OCI-LY3 (cell line): ENCODE data around the gene OR2AT4.

Experiments used
- H2AFZ ChIP-seq: fragments of 200-600, 300-600 bp; shearing (Covaris generic); 2 replicates; pipeline ENCODE4 v1.6.0; 2014; ENCODE audit warnings: antibody characterized with exemption, low read depth, low read length
- H3K27ac ChIP-seq: fragments of 200-600, 300-600 bp; sonication (generic); 2 replicates; pipeline ENCODE4 v1.5.1; 2014; ENCODE audit warnings: mild to moderate bottlenecking, low read length, moderate library complexity, mixed read lengths
- H3K27me3 ChIP-seq: fragments of 200-600, 300-600 bp; sonication (generic); 2 replicates; pipeline ENCODE4 v1.6.1; 2014; ENCODE audit warnings: low read depth, low read length, mixed read lengths
- H3K36me3 ChIP-seq: fragments of 200-600, 300-600 bp; sonication (generic); replicated peaks from 2 replicates; pipeline ENCODE3; 2014; ENCODE audit warnings: low read depth, low read length, mixed read lengths
- H3K4me1 ChIP-seq: fragments of 300-600, 200-600 bp; sonication (generic); 2 replicates; pipeline ENCODE4 v1.6.1; 2014; ENCODE audit warnings: low read length, mixed read lengths
- H3K4me2 ChIP-seq: fragments of 200-600, 300-600 bp; sonication (generic); 2 replicates; pipeline ENCODE4 v1.6.1; 2014; ENCODE audit warnings: low read length, mixed read lengths
- H3K4me3 ChIP-seq: fragments of 300-600, 200-600 bp; sonication (generic); 2 replicates; pipeline ENCODE4 v1.5.1; 2014; ENCODE audit warnings: antibody characterized with exemption, mild to moderate bottlenecking, low read length, moderate library complexity
- H3K79me2 ChIP-seq: fragments of 300-600, 200-600 bp; shearing (Covaris generic); 2 replicates; pipeline ENCODE4 v1.6.1; 2014; ENCODE audit warnings: mild to moderate bottlenecking, low read length, mixed read lengths
- H3K9ac ChIP-seq: fragments of 300-600, 200-600 bp; shearing (Covaris generic); 2 replicates; pipeline ENCODE4 v1.6.0; 2014; ENCODE audit warnings: mild to moderate bottlenecking, low read length, moderate library complexity
- H3K9me3 ChIP-seq: fragments of 200-600, 300-600 bp; shearing (Covaris generic); 2 replicates; pipeline ENCODE4 v1.6.1; 2014; ENCODE audit warnings: low read length, mixed read lengths; ENCODE audit not compliant: insufficient read depth
- H4K20me1 ChIP-seq: fragments of 200-600, 300-600 bp; sonication (generic); 2 replicates; pipeline ENCODE4 v1.6.1; 2016; ENCODE audit warnings: low read length, mixed read lengths; ENCODE audit not compliant: insufficient read depth
- CTCF ChIP-seq: fragments of 200-600, 300-600 bp; sonication (generic); IDR thresholded peaks from 2 replicates; pipeline ENCODE4 v1.5.1; 2014; ENCODE audit warnings: antibody characterized with exemption, low read length, low read depth
- EZH2phosphoT487 ChIP-seq: fragments of 200-600 bp; shearing (Covaris generic); IDR thresholded peaks from 2 replicates; pipeline ENCODE4 v1.6.1; 2018; ENCODE audit warnings: antibody characterized with exemption, mixed run types, low read depth

OR2AT4 gene

DNA sequence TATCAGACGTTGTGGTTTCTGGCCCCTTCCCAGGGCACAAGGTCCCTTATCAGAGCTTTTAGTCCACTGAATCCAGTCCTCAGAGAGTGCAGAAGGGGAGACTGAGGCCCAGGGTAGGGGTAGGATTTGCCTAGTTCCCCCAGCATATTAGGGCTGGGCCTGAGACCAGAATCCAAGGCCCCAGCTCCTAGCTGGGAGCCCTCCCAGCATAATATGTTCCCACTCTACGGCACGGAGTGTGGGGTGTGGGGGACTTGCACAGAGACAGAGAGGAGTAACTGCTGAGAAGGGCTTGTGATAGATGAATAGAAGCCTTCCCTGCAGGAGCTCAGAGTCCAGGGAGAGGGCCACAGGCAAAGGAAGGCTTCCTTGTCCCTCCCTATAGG is 64.1 kb downstream of the OR2AT4 start:
- no peak for TF ChIP-seq CTCF
- no peak for TF ChIP-seq EZH2phosphoT487
- Histone ChIP-seq H3K9me3 (no peaks in the 10 kb centered on the region), H3K36me3 (no peaks in the 10 kb centered on the region), H2AFZ (peak overlapping the region; percentile 26; the same call in 1 of the 2 replicates), H4K20me1 (no peaks in the 10 kb centered on the region), H3K27me3 (no peaks in the 10 kb centered on the region), H3K27ac (no peak overlapping the region), H3K79me2 (no peaks in the 10 kb centered on the region), H3K4me1 (peaks cover 51% of the 10 kb centered on the region), H3K4me3 (no peak overlapping the region), H3K4me2 (no peak overlapping the region), H3K9ac (no peak overlapping the region)

DNA sequence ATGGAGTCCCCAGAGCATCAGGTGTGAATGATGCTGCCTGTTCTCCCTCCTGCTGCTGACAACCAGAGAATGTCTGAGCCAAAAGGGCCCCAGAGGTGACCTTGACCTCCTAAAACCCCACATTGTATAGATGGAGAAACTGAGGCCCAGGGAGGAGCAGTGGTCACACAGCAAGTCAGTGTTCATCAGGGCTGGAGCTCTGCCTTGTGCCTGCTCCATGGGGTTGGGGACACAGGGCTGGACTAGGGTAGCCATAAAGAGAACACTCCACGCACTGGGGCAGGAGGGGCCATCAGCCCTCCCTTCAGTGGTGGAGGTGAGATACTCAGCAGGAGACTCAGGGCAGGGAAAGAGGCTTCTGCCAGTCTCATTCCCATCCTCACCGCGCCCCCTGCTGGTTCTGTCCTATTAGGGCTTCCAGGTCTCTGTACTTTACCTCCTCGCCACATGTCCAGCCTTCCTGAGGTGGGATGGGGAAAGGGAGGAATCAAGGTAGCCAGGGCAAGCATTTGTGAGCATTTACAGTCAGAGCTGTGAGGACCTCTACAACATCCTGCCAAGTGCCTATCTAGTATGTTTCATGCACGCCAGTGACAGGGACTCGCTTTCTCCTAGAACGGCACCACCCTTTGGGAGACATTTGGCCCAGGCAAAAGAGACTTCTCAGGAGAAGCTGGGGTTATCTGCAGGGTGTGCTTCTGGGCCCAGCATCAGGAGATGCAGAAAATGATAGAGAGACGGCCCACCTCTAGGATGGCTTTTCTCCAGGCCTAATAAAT is 64.7 kb downstream of the OR2AT4 start:
- no peaks in the 10 kb centered on the region for H4K20me1 ChIP-seq
- peak overlapping the region; percentile 15; the same call in 1 of the 2 replicates for H3K9ac ChIP-seq
- no peaks in the 10 kb centered on the region for H3K9me3 ChIP-seq
- H3K79me2 ChIP-seq, result no peaks in the 10 kb centered on the region
- H3K4me3 ChIP-seq, result no peak overlapping the region
- H3K4me2 ChIP-seq, result no peak overlapping the region
- no peak overlapping the region for H3K27ac ChIP-seq
- peak; percentile 86 for TF ChIP-seq CTCF
- TF ChIP-seq EZH2phosphoT487, result no peak
- H3K4me1 ChIP-seq, result peaks cover 51% of the 10 kb centered on the region
- H3K27me3 ChIP-seq, result no peaks in the 10 kb centered on the region
- no peaks in the 10 kb centered on the region for H3K36me3 ChIP-seq
- H2AFZ ChIP-seq, result 0 out of 2 replicates have a peak overlapping the region, but pooled peaks have one; percentile 26
